ENCODE data around the gene RAPGEF5. TPM values are rescaled to one million over a fixed set of nuclear protein-coding genes. Genes with fewer than 3 reads are reported as not detected.

The RAPGEF5 gene
- total RNA-seq, 1 experiment from 2014 or later = 5.6 TPM

DNA sequence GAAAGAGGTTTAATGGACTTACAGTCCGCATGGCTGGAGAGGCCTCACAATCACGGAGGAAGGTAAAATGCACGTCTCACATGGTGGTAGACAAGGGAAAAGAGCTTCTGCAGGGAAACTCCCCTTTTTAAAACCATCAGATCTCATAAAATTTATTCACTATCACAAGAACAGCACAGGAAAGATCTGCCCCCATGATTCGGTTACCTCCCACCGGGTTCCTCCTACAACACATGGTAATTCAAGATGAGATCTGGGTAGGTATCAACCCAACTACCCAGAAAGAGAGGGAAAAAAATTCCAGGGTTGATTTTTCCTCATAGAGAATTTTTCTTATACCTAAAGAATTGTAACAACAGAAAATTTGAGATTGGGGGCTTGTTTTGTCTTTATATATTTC is 13.9 kb downstream of the RAPGEF5 start:
- intact Hi-C loops (cut with micrococcal nuclease) = no loop called here
- no peak overlapping the region for H3K4me3 ChIP-seq (ENCODE audit: low read length)
- H3K9ac ChIP-seq (ENCODE audit: low read length) = no peak overlapping the region
- H3K9me2 ChIP-seq (replicated peaks; ENCODE audit: low read length) = no peaks in the 10 kb centered on the region
- DNase-seq = no peak
- H4K20me1 ChIP-seq (ENCODE audit: low read length) = no peaks in the 10 kb centered on the region
- H3F3A ChIP-seq (ENCODE audit: low read length, unreplicated experiment) = peaks cover 4% of the 10 kb centered on the region
- H3K79me2 ChIP-seq (ENCODE audit: low read length) = peaks cover 24% of the 10 kb centered on the region
- no peaks in the 10 kb centered on the region for H3K27me3 ChIP-seq (ENCODE audit: low read length)
- ChIA-PET POLR2A (ENCODE audit: unreplicated experiment) (no interaction called here), CTCF (no interaction called here)
- H3K4me2 ChIP-seq (ENCODE audit: low read length) = no peak overlapping the region
- H3K27ac ChIP-seq (ENCODE audit: low read length) = no peak overlapping the region
- H3K9me3 ChIP-seq (ENCODE audit: low read length) = no peaks in the 10 kb centered on the region
- TF ChIP-seq EZH2phosphoT487 (IDR thresholded peaks at IDR 0.05; ENCODE audit: borderline replicate concordance, low read length) = no peak
- TF ChIP-seq, protein P1, sequence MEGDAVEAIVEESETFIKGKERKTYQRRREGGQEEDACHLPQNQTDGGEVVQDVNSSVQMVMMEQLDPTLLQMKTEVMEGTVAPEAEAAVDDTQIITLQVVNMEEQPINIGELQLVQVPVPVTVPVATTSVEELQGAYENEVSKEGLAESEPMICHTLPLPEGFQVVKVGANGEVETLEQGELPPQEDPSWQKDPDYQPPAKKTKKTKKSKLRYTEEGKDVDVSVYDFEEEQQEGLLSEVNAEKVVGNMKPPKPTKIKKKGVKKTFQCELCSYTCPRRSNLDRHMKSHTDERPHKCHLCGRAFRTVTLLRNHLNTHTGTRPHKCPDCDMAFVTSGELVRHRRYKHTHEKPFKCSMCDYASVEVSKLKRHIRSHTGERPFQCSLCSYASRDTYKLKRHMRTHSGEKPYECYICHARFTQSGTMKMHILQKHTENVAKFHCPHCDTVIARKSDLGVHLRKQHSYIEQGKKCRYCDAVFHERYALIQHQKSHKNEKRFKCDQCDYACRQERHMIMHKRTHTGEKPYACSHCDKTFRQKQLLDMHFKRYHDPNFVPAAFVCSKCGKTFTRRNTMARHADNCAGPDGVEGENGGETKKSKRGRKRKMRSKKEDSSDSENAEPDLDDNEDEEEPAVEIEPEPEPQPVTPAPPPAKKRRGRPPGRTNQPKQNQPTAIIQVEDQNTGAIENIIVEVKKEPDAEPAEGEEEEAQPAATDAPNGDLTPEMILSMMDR (conservative IDR thresholded peaks at IDR 0.05; ENCODE audit: low read depth, low read length) = no peak
- no peak for TF ChIP-seq EZH2 (IDR thresholded peaks at IDR 0.05; ENCODE audit: low read length, unreplicated experiment)
- no peaks in the 10 kb centered on the region for H3K36me3 ChIP-seq (ENCODE audit: low read depth, low read length)
- ATAC-seq = no peak
- H2AFZ ChIP-seq (ENCODE audit: low read length) = no peak overlapping the region
- no TSS peak for BruUV-seq (replicated peaks)
- peaks cover 17% of the 10 kb centered on the region for H3K4me1 ChIP-seq (ENCODE audit: insufficient read depth, low read length)

DNA sequence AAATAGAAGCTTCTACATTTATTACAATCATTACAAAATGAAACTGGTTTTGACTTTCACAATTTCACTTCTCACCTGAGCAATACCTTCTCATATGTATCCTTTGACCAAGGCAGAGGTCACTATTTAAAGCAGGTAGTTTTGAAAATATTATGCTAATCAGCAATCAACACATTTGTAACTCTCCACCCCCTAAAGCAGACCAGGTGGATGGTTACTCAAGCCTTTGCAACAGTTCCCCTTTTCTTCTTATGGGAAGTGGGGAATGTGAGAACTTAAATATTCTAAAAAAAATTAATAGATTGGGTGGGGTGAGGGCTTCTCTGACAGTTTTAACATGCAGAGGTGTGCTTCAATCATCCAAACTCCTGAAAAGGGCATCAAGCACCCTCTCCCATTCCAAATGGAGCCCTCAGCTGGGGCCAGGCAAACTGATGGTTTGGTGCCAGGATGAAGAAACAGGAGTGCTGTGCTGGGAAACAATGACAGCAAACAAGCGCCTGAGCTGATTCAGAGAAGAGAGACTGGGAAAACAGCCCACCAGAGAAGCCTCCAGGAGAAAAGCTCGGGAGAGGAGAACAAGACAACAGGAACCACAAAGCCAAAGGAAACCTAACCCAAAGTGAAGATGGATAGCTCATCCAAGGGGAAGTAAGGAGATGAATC is 17.1 kb downstream of the RAPGEF5 start:
- no peaks in the 10 kb centered on the region for H3F3A ChIP-seq (ENCODE audit: low read length, unreplicated experiment)
- no peak overlapping the region for H3K4me3 ChIP-seq (ENCODE audit: low read length)
- intact Hi-C loops (cut with micrococcal nuclease) = no loop called here
- ChIA-PET POLR2A (ENCODE audit: unreplicated experiment) (no interaction called here), CTCF (no interaction called here)
- 0 out of 2 replicates have a peak, but pooled peaks cover 4% of the 10 kb centered on the region for H3K79me2 ChIP-seq (ENCODE audit: low read length)
- no peak overlapping the region for H3K9ac ChIP-seq (ENCODE audit: low read length)
- BruUV-seq (replicated peaks) = no TSS peak
- no peaks in the 10 kb centered on the region for H4K20me1 ChIP-seq (ENCODE audit: low read length)
- no peaks in the 10 kb centered on the region for H3K27me3 ChIP-seq (ENCODE audit: low read length)
- H3K9me2 ChIP-seq (replicated peaks; ENCODE audit: low read length) = no peaks in the 10 kb centered on the region
- no peak for TF ChIP-seq EZH2 (IDR thresholded peaks at IDR 0.05; ENCODE audit: low read length, unreplicated experiment)
- TF ChIP-seq, protein P1 (conservative IDR thresholded peaks at IDR 0.05; ENCODE audit: low read depth, low read length) = no peak
- TF ChIP-seq EZH2phosphoT487 (IDR thresholded peaks at IDR 0.05; ENCODE audit: borderline replicate concordance, low read length) = no peak
- H2AFZ ChIP-seq (ENCODE audit: low read length) = no peak overlapping the region
- DNase-seq (no peak), ATAC-seq (no peak)
- H3K9me3 ChIP-seq (ENCODE audit: low read length) = no peaks in the 10 kb centered on the region
- no peak overlapping the region for H3K4me2 ChIP-seq (ENCODE audit: low read length)
- H3K27ac ChIP-seq (ENCODE audit: low read length) = no peak overlapping the region
- H3K36me3 ChIP-seq (ENCODE audit: low read depth, low read length) = no peaks in the 10 kb centered on the region
- no peaks in the 10 kb centered on the region for H3K4me1 ChIP-seq (ENCODE audit: insufficient read depth, low read length)

DNA sequence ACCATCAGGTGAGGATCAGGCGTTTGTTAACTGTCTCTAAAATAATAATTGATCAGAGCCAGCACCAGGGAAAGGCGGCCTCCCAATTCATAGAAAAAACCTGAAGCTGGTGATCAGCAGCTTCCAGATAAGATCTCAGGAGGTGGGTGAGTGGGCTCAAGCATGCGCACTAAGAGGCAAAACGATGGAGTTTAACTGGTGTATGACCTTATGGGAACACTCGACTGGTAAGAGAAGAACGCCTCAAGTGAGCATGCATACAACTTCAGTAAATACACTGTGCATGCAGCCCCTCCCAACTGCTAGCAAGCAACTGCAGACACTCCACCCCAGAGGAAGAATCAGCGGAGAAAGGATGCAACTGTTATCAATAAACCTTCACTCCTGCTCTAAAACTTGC is 18.1 kb downstream of the RAPGEF5 start:
- Histone ChIP-seq H4K20me1 (ENCODE audit: low read length) (no peaks in the 10 kb centered on the region), H3K79me2 (ENCODE audit: low read length) (0 out of 2 replicates have a peak, but pooled peaks cover 3% of the 10 kb centered on the region), H2AFZ (ENCODE audit: low read length) (no peak overlapping the region), H3F3A (ENCODE audit: low read length, unreplicated experiment) (no peaks in the 10 kb centered on the region), H3K36me3 (ENCODE audit: low read depth, low read length) (no peaks in the 10 kb centered on the region), H3K4me3 (ENCODE audit: low read length) (no peak overlapping the region), H3K9me2 (replicated peaks; ENCODE audit: low read length) (no peaks in the 10 kb centered on the region), H3K27ac (ENCODE audit: low read length) (no peak overlapping the region), H3K9me3 (ENCODE audit: low read length) (no peaks in the 10 kb centered on the region), H3K27me3 (ENCODE audit: low read length) (no peaks in the 10 kb centered on the region), H3K4me1 (ENCODE audit: insufficient read depth, low read length) (no peaks in the 10 kb centered on the region), H3K4me2 (ENCODE audit: low read length) (no peak overlapping the region), H3K9ac (ENCODE audit: low read length) (no peak overlapping the region)
- CTCF ChIA-PET = no interaction called here
- no TSS peak for BruUV-seq (replicated peaks)
- DNase-seq (no peak), ATAC-seq (no peak)
- intact Hi-C loops (cut with micrococcal nuclease) = no loop called here
- POLR2A ChIA-PET (ENCODE audit: unreplicated experiment) = no interaction called here
- TF ChIP-seq EZH2 (IDR thresholded peaks at IDR 0.05; ENCODE audit: low read length, unreplicated experiment) (no peak), EZH2phosphoT487 (IDR thresholded peaks at IDR 0.05; ENCODE audit: borderline replicate concordance, low read length) (no peak)
- TF ChIP-seq, protein P1 (conservative IDR thresholded peaks at IDR 0.05; ENCODE audit: low read depth, low read length) = no peak

All from PC-3 (cell line).